ENCODE measurements around the gene ARHGAP31.
A peak's percentile ranks its signal among the peaks of the same experiment; 100 is the strongest.

ARHGAP31 gene

GRCh38 chr3:119453822-119454221, 159.6 kb downstream of the ARHGAP31 start:
- H3K27ac ChIP-seq (ENCODE audit: low read depth, low read length), result no peak overlapping the region
- WGBS, result 85% methylated on average over 1 of the region's 1 CpG
- H3K36me3 ChIP-seq (ENCODE audit: insufficient read depth, low read length), result peaks cover 98% of the 10 kb centered on the region
- H3K4me3 ChIP-seq (ENCODE audit: low read length), result no peak overlapping the region
- no peak overlapping the region for H3K9ac ChIP-seq (ENCODE audit: low read depth, low read length)
- no peaks in the 10 kb centered on the region for H3K4me1 ChIP-seq (ENCODE audit: insufficient read depth, low read length)
- H3K27me3 ChIP-seq (ENCODE audit: insufficient read depth, low read length), result no peaks in the 10 kb centered on the region
- no peaks in the 10 kb centered on the region for H3K9me3 ChIP-seq (ENCODE audit: insufficient read depth, low read depth, low read length)

- Histone ChIP-seq H3K4me3 (ENCODE audit: low read length) (no peak overlapping the region), H3K27ac (ENCODE audit: low read depth, low read length) (no peak overlapping the region), H3K9me3 (ENCODE audit: insufficient read depth, low read depth, low read length) (no peaks in the 10 kb centered on the region), H3K9ac (ENCODE audit: low read depth, low read length) (no peak overlapping the region), H3K27me3 (ENCODE audit: insufficient read depth, low read length) (no peaks in the 10 kb centered on the region), H3K36me3 (ENCODE audit: insufficient read depth, low read length) (peaks cover 99% of the 10 kb centered on the region), H3K4me1 (ENCODE audit: insufficient read depth, low read length) (no peaks in the 10 kb centered on the region)
- WGBS, result 95% methylated on average over 1 of the region's 1 CpG
These were observed 162.3 kb downstream of the ARHGAP31 start for GRCh38 chr3:119456469-119456868.

GRCh38 chr3:119457246-119457645, 163.1 kb downstream of the ARHGAP31 start:
- 99% methylated on average over 4 of the region's 4 CpGs for WGBS
- Histone ChIP-seq H3K4me3 (ENCODE audit: low read length) (no peak overlapping the region), H3K9me3 (ENCODE audit: insufficient read depth, low read depth, low read length) (no peaks in the 10 kb centered on the region), H3K27ac (ENCODE audit: low read depth, low read length) (no peak overlapping the region), H3K36me3 (ENCODE audit: insufficient read depth, low read length) (peaks cover 100% of the 10 kb centered on the region), H3K9ac (ENCODE audit: low read depth, low read length) (no peak overlapping the region), H3K27me3 (ENCODE audit: insufficient read depth, low read length) (no peaks in the 10 kb centered on the region), H3K4me1 (ENCODE audit: insufficient read depth, low read length) (peaks cover 3% of the 10 kb centered on the region; the same call in 1 of the 2 replicates)

GRCh38 chr3:119463171-119464169, 169.3 kb downstream of the ARHGAP31 start, which contains the start of gene TMEM39A:
Gene TMEM39A, minus strand, starts transcription at chr3:119463615. Its CDS starts 1,541 bp downstream, at chr3:119462074.
- Histone ChIP-seq H3K9ac (ENCODE audit: low read depth, low read length) (peak within 1 kb of the TSS; percentile 95), H3K4me1 (ENCODE audit: insufficient read depth, low read length) (peaks cover 12% of the 10 kb centered on the region)
- 5% methylated on average over 50 of the region's 51 CpGs for WGBS

GRCh38 chr3:119468041-119468440, 173.9 kb downstream of the ARHGAP31 start:
- Histone ChIP-seq H3K27ac (ENCODE audit: low read depth, low read length) (no peak overlapping the region; the same call in 1 of the 2 replicates), H3K4me3 (ENCODE audit: low read length) (peak overlapping the region; percentile 88), H3K36me3 (ENCODE audit: insufficient read depth, low read length) (peaks cover 16% of the 10 kb centered on the region), H3K4me1 (ENCODE audit: insufficient read depth, low read length) (peaks cover 14% of the 10 kb centered on the region), H3K9ac (ENCODE audit: low read depth, low read length) (no peak overlapping the region), H3K27me3 (ENCODE audit: insufficient read depth, low read length) (no peaks in the 10 kb centered on the region), H3K9me3 (ENCODE audit: insufficient read depth, low read depth, low read length) (no peaks in the 10 kb centered on the region)
- WGBS, result 91% methylated on average over 2 of the region's 2 CpGs

More at GRCh38 chr3:119463171-119464169, 169.3 kb downstream of the ARHGAP31 start, which contains the start of gene TMEM39A:
- Histone ChIP-seq H3K36me3 (ENCODE audit: insufficient read depth, low read length) (peaks cover 38% of the 10 kb centered on the region), H3K9me3 (ENCODE audit: insufficient read depth, low read depth, low read length) (no peaks in the 10 kb centered on the region), H3K4me3 (ENCODE audit: low read length) (peak within 1 kb of the TSS; percentile 92), H3K27ac (ENCODE audit: low read depth, low read length) (peak within 1 kb of the TSS; percentile 76), H3K27me3 (ENCODE audit: insufficient read depth, low read length) (no peaks in the 10 kb centered on the region)

- Histone ChIP-seq H3K9me3 (ENCODE audit: insufficient read depth, low read depth, low read length) (no peaks in the 10 kb centered on the region), H3K4me3 (ENCODE audit: low read length) (peak overlapping the region; percentile 88), H3K27ac (ENCODE audit: low read depth, low read length) (no peak overlapping the region), H3K4me1 (ENCODE audit: insufficient read depth, low read length) (peaks cover 10% of the 10 kb centered on the region), H3K9ac (ENCODE audit: low read depth, low read length) (peak overlapping the region; percentile 82), H3K27me3 (ENCODE audit: insufficient read depth, low read length) (no peaks in the 10 kb centered on the region), H3K36me3 (ENCODE audit: insufficient read depth, low read length) (peaks cover 26% of the 10 kb centered on the region)
- WGBS, result 23% methylated on average over 13 of the region's 16 CpGs
These were observed 175.4 kb downstream of the ARHGAP31 start for GRCh38 chr3:119469418-119470189.
